GM19240 (cell line): ENCODE results near the gene LAG3.

Source experiments
- DNase-seq: peaks from one replicate; pipeline ENCODE4 v3.0.0; 2011; ENCODE audit warnings: low spot score; ENCODE audit not compliant: insufficient read length

The LAG3 gene

DNA sequence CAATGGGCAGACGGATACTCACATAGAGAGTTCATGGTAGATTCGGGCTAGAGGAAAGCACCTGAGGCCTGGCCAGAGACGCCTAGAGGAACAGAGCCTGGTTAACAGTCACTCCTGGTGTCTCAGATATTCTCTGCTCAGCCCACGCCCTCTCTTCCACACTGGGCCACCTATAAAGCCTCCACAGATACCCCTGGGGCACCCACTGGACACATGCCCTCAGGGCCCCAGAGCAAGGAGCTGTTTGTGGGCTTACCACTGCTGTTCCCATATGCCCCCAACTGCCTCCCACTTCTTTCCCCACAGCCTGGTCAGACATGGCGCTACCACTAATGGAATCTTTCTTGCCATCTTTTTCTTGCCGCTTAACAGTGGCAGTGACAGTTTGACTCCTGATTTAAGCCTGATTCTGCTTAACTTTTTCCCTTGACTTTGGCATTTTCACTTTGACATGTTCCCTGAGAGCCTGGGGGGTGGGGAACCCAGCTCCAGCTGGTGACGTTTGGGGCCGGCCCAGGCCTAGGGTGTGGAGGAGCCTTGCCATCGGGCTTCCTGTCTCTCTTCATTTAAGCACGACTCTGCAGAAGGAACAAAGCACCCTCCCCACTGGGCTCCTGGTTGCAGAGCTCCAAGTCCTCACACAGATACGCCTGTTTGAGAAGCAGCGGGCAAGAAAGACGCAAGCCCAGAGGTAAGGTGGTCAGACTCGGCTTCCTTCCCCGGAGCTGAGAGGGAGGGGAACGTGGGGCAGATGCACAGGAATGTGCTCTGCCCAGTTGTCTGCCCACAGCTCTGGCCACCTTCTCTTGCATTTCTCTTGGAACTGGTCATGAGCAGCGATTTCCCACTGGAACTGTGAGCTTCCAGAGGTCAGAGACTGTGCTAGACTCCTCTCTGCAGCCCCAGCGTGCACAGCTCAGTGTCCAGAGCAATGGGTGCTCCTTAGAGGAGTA is 16.9 kb downstream of the LAG3 start, which contains the start of gene CD4:
TSS of gene CD4 (plus strand) at position 557 of the 953 bp plus-strand sequence. CDS start 10,611 bp downstream, outside the sequence.
- DNase-seq: no peak

DNA sequence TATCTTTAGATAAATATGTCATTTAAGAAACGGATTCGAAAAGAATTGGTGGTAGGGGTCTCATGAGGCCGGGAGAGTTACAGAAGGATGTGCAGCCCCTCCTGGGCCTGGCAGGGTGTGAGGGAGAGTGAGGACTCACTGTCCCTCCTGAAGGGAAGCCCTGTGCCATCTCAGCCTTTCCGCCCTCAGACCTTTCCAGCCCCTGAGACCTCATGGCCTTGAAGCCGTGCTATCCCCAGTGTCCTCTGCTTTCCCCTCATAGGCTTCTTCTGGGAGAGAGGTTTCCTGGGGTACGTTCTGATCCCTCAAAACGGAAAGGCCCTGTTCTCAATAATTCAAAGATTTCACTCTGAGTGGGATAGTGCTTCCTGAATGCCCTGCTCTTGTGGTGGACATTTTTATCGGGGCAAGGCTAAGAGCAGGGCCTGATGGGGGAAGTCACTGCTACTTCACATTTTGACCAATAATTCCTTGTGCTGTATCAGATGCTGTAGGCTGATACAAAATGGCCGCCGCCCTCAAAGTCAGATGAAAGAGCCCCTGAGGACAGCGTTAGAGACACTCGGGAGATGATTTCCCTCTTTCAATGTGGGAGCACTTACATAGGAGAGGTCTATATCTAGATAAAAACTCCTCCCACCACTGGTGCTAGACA is 18.3 kb downstream of the LAG3 start:
- DNase-seq: no peak

GRCh38 chr12:6791931-6792520 is 19.7 kb downstream of the LAG3 start:
- no peak for DNase-seq

DNA sequence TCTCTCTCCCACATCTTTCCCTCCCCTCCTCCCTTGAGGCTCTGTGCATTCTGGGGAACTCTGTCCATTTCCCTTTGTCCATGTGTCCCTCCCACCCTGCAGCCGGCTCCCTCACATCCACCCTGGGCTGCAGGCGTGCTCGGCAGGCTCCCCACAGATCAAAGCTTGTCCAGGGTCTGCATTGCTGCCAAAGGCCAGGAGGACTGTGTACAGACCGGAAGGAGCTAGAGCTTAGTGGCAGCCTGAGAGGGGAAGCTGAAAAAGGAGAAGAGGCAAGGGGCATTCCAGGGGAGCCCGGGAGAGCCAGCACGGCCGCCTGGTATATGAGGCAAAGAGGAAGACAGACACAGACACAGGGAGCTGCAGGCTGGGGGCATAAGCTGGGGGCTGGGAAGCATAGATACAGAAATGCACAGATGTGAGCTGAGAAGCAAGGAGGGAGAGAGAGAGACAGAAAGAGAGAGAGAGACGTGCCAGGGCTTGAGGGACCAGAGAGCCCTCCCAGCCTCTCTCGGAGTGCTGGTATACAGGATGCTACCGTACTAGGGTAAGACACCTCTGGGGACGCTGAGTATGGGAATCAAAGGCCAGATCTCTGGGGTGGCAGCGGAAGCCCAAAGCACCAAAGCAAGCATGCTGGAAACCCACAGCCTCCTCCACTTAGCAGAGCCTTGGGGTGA is 20.3 kb downstream of the LAG3 start:
- DNase-seq: no peak

DNA sequence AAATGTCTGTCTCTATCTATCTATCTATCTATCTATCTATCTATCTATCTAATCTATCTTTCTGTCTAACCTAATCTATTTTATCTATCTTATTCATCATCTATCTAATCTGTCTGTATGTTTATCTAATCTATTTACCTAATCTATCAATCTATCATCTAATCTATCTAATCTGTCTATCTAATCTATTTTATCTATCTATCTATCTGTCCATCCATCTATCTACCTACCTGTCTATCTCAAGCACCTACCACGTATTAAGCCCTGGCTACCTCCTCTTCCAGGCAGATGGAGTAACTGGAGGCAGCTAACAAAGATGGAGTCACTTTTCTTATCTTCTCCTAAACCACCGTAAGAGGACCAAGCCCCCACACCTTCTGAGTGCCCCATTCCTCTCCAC is 22.8 kb downstream of the LAG3 start:
- no peak for DNase-seq

GRCh38 chr12:6796576-6796975 is 24.3 kb downstream of the LAG3 start:
- DNase-seq: no peak

GRCh38 chr12:6799147-6799546 is 26.8 kb downstream of the LAG3 start:
- no peak for DNase-seq

DNA sequence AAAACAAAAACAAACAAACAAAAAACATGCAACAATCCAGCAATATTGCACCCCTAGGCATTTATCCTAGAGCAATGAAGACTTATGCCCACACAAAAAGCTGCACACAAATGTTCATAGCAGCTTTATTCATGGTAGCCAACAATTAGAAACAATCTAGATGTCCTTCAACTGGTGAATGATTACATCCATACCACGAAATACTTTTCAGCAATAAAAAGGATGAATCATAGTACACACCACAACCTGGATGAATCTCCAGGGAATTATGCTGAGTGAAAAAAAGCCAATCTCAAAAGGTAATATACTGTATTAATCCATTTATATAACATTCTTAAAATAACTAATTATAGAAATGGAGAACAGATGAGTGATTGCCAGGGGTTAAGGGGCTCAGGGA is 34.9 kb downstream of the LAG3 start:
- no peak for DNase-seq

- no peak for DNase-seq
Observed at GRCh38 chr12:6809056-6809455, 36.7 kb downstream of the LAG3 start.

GRCh38 chr12:6810758-6811157 is 38.4 kb downstream of the LAG3 start:
- no peak for DNase-seq

DNA sequence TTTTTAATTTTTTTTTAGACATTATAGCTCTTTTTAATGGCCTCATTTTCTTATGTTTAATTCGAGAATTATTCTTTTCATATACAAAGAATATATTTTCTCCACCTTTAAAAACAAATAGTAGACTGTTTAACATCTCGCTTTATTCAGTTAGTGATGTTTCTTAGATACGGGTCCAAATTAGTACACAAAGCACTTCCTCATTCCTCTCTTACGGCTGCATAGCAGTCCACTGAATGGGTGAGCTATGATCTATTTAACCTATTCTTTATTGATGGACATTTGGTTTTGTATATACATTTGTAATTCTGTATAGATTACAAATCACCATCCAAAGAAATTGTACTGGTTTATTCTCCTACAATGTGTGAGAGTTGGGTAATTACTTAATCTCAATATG is 41.0 kb downstream of the LAG3 start:
- no peak for DNase-seq

DNA sequence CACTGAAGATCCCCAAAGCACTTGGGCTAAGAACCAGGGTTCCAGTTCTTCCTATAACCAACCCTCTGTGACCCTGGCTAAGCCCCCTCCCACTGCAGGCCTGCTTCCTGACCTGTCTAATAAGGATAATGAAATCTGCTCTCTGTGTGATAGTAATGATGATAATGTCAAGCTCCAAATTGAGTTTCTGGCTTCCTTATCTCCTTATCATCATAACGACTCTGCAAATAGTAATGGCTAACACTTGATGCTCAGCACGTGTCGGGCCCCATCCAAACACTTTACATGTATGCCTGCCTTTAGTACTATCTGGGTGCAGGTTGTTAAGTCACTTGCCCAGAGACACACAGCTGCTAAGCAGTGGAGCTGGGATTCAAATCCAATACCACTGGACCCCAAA is 44.3 kb downstream of the LAG3 start:
- no peak for DNase-seq

GRCh38 chr12:6817098-6817497 is 44.8 kb downstream of the LAG3 start:
- no peak for DNase-seq

DNA sequence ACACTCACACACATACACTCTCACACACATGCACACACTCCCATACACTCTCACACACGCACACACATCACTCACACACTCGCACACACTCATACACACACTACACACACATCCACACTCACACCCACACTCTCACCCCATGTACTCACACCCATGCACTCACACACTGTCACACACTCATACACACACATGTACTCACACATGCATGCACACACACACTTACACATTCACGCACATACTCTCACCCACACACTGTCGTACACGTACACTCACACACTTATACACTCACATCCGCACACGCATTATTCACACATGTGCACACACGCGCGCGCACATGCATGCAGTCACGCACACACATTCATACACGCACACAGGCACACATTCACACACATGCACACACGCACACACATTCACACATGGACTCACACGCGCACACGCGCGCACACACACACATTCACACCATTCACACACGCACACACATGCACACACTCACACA is 45.4 kb downstream of the LAG3 start:
- DNase-seq: no peak

DNA sequence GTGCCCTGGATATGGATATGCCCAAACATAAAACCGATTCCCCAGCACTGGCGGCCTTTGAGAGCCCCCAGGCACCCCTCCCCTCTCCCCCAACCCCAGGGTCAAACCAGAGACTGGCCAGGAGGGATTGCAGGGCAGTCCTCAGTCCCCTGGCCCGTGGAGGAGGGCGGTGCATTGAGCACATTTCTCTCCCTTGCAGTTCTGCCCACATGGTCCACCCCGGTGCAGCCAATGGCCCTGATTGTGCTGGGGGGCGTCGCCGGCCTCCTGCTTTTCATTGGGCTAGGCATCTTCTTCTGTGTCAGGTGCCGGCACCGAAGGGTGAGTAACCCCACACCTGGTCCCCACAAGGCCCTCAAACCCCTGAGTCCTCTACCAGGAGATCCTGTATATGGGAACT is 45.9 kb downstream of the LAG3 start:
- DNase-seq: no peak

DNA sequence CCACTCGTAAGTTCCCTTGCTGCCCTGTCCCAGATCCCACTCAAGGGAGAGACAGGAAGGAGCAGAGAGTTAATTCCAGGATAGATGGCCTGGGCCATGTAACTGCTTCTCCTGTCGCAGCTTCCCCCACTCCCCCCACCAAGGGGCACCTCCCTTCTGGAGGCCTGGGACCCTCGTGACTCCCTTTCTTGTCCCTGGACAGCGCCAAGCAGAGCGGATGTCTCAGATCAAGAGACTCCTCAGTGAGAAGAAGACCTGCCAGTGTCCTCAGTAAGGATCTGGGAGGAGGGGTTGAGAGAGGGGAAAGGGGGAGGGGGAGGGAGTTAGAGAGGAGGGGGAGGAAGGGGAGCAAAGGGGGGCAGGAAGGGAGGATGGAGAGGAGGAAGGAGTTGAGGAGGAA is 46.3 kb downstream of the LAG3 start:
- no peak for DNase-seq

DNA sequence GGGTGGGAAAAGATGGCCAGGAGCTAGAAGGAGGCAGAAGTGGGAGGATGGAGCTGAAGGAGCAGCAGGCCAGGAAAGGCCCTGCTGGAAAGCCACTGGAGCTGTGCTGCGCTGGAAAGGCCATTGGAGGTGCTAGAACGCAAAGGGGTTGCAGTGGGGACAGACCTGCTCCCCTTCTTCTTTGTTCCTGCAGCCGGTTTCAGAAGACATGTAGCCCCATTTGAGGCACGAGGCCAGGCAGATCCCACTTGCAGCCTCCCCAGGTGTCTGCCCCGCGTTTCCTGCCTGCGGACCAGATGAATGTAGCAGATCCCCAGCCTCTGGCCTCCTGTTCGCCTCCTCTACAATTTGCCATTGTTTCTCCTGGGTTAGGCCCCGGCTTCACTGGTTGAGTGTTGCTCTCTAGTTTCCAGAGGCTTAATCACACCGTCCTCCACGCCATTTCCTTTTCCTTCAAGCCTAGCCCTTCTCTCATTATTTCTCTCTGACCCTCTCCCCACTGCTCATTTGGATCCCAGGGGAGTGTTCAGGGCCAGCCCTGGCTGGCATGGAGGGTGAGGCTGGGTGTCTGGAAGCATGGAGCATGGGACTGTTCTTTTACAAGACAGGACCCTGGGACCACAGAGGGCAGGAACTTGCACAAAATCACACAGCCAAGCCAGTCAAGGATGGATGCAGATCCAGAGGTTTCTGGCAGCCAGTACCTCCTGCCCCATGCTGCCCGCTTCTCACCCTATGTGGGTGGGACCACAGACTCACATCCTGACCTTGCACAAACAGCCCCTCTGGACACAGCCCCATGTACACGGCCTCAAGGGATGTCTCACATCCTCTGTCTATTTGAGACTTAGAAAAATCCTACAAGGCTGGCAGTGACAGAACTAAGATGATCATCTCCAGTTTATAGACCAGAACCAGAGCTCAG is 47.0 kb downstream of the LAG3 start:
- no peak for DNase-seq

DNA sequence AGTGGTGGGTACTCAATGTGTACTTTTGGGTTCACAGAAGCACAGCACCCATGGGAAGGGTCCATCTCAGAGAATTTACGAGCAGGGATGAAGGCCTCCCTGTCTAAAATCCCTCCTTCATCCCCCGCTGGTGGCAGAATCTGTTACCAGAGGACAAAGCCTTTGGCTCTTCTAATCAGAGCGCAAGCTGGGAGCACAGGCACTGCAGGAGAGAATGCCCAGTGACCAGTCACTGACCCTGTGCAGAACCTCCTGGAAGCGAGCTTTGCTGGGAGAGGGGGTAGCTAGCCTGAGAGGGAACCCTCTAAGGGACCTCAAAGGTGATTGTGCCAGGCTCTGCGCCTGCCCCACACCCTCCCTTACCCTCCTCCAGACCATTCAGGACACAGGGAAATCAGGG is 47.8 kb downstream of the LAG3 start:
- DNase-seq: no peak

DNA sequence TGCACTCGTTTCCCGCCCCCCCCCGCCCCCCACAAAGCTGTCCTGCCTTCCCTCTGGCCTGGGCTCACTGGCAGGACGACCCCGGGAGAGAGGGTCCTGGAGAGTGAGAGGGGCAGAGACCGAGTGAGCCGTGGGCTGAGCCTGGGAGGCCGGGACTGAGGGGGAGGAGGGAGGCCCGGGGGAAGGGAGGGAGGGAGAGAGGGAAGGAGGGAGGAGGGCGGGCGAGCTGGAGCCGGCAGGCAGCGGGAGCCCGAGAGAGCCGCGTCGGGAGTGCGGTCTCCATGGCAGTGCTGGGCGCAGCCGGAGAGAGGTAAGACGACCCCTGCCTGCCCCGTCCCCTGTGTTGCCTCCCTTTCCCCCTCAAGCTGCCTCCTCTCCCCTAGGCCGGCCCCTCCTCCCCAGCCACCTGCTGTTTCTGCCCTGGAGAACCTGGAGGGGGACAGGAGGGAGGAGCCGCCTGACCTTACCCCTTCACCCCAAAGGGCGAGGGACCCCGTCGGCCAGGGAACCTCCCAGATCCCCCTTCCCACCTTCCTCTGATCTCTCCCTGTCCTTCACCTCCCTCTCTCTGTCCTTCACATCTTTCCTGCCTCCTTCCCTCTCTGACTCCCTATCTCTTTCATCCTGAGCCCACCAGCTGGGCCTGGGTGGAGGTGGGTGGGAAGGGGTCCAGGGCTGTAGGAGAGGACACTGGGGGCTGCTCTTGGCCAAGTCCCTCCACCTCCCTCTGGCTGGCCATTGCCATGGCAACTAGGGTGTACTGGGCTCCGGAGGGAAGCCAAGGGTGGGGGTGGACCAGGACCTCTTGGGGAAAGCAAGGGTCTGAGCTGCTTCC is 49.5 kb downstream of the LAG3 start, which contains the start of gene GPR162:
TSS of gene GPR162 (plus strand) at position 231 of the 835 bp plus-strand sequence. CDS start 2,078 bp downstream, outside the sequence.
- DNase-seq: no peak
